IMR-90 (cell line): ENCODE measurements around the gene WASL. TPM values are rescaled to one million over a fixed set of nuclear protein-coding genes. Genes with fewer than 3 reads are reported as not detected.

Source experiments
- ATAC-seq: fragments of 200-7000 bp; cut with Tn5 transposase; 2 replicates; pipeline ENCODE4 v1.9.1; 2020; ENCODE audit warnings: low read depth, mild to moderate bottlenecking, moderate library complexity
- BruUV-seq: library from RNA; stranded (reverse); fragments of 400-500 nt; replicated peaks from 2 replicates; lab custom pipeline; 2021; lab: Mats Ljungman, UMichigan
- CTCF ChIA-PET: fragments of 300-600 bp; formaldehyde crosslinking; extraction: SDS; loops from one replicate; lab custom pipeline; 2021; ENCODE audit warnings: antibody characterized with exemption; lab: Yijun Ruan, JAX
- POLR2A ChIA-PET: fragments of 300-600 bp; sonication (Branson Sonifier 250); formaldehyde crosslinking; loops from one replicate; lab custom pipeline; 2022; ENCODE audit warnings: antibody characterized with exemption; ENCODE audit not compliant: unreplicated experiment; lab: Charles Lee
- DNase-seq: peaks from one replicate; pipeline ENCODE4 v3.0.0; 2013
- H2AFZ ChIP-seq: replicated peaks from 2 replicates; pipeline ENCODE3; 2013; ENCODE audit warnings: low read length, mild to moderate bottlenecking; ENCODE audit not compliant: poor library complexity
- H2AK5ac ChIP-seq: 2 replicates; pipeline ENCODE4 v1.6.1; 2013; ENCODE audit warnings: low read depth, low read length, inconsistent platforms
- H2AK9ac ChIP-seq: replicated peaks from 2 replicates; pipeline ENCODE3; 2013; ENCODE audit warnings: mild to moderate bottlenecking, low read depth, low read length, moderate library complexity; ENCODE audit not compliant: poor library complexity
- H2BK120ac ChIP-seq: 2 replicates; pipeline ENCODE4 v1.6.1; 2013; ENCODE audit warnings: low read depth, low read length, inconsistent platforms
- H2BK15ac ChIP-seq: 3 replicates; pipeline ENCODE4 v1.6.1; 2013; ENCODE audit warnings: low read depth, low read length, inconsistent platforms
- H2BK20ac ChIP-seq: 2 replicates; pipeline ENCODE4 v1.6.1; 2013; ENCODE audit warnings: low read depth, mild to moderate bottlenecking, inconsistent platforms, low read length, moderate library complexity
- H2BK5ac ChIP-seq: 2 replicates; pipeline ENCODE4 v1.6.1; 2013; ENCODE audit warnings: mild to moderate bottlenecking, low read depth, low read length, inconsistent platforms; ENCODE audit not compliant: poor library complexity, severe bottlenecking
- H3K14ac ChIP-seq: replicated peaks from 2 replicates; pipeline ENCODE4 v1.6.1; 2013; ENCODE audit warnings: low read depth, low read length, inconsistent platforms
- H3K18ac ChIP-seq: 2 replicates; pipeline ENCODE4 v1.6.1; 2013; ENCODE audit warnings: low read depth, low read length, control low read depth
- H3K23ac ChIP-seq: 2 replicates; pipeline ENCODE4 v1.6.1; 2013; ENCODE audit warnings: low read depth, low read length, inconsistent platforms
- H3K27ac ChIP-seq: 2 replicates; pipeline ENCODE4 v1.5.1; 2013; ENCODE audit warnings: mild to moderate bottlenecking, control low read depth, low read length; ENCODE audit not compliant: insufficient read depth
- H3K27me3 ChIP-seq: 2 replicates; pipeline ENCODE4 v1.6.1; 2013; ENCODE audit warnings: low read length; ENCODE audit not compliant: control insufficient read depth, insufficient read depth
- H3K36me3 ChIP-seq: 2 replicates; pipeline ENCODE4 v1.6.1; 2013; ENCODE audit warnings: low read length, mixed read lengths; ENCODE audit not compliant: control insufficient read depth, insufficient read depth
- H3K4ac ChIP-seq: 2 replicates; pipeline ENCODE4 v1.6.1; 2013; ENCODE audit warnings: low read depth, low read length, inconsistent platforms
- H3K4me1 ChIP-seq: 2 replicates; pipeline ENCODE4 v1.6.1; 2013; ENCODE audit warnings: low read length, mixed read lengths; ENCODE audit not compliant: control insufficient read depth, insufficient read depth
- H3K4me2 ChIP-seq: 2 replicates; pipeline ENCODE4 v1.6.1; 2013; ENCODE audit warnings: low read depth, mild to moderate bottlenecking, control low read depth, low read length, moderate library complexity
- H3K4me3 ChIP-seq: 2 replicates; pipeline ENCODE4 v1.5.1; 2013; ENCODE audit warnings: low read depth, mild to moderate bottlenecking, control low read depth, low read length, moderate library complexity; ENCODE audit not compliant: insufficient read depth
- H3K56ac ChIP-seq: 2 replicates; pipeline ENCODE4 v1.6.1; 2013; ENCODE audit warnings: low read length, inconsistent platforms; ENCODE audit not compliant: insufficient read depth; ENCODE audit errors: extremely low read depth
- H3K79me1 ChIP-seq, 2 experiments: 2 replicates each; pipeline ENCODE4 v1.6.1; 2013; ENCODE audit warnings: low read length in 2 of 2, inconsistent platforms in 1 of 2, low read depth in 1 of 2
- H3K9ac ChIP-seq: 2 replicates; pipeline ENCODE4 v1.6.1; 2013; ENCODE audit warnings: low read depth, low read length, control low read depth
- H3K9me1 ChIP-seq: 2 replicates; pipeline ENCODE4 v1.6.1; 2013; ENCODE audit warnings: low read length, inconsistent platforms; ENCODE audit not compliant: insufficient read depth
- H3K9me3 ChIP-seq: 2 replicates; pipeline ENCODE4 v1.6.1; 2013; ENCODE audit warnings: low read length; ENCODE audit not compliant: control insufficient read depth, insufficient read depth
- H4K20me1 ChIP-seq: 2 replicates; pipeline ENCODE4 v1.6.1; 2013; ENCODE audit warnings: low read length, inconsistent platforms; ENCODE audit not compliant: insufficient read depth
- H4K5ac ChIP-seq: 2 replicates; pipeline ENCODE4 v1.6.1; 2013; ENCODE audit warnings: mild to moderate bottlenecking, low read depth, low read length, control low read depth
- H4K8ac ChIP-seq, 2 experiments: 2 replicates each; pipeline ENCODE4 v1.6.1; 2013; ENCODE audit warnings: low read depth in 2 of 2, low read length in 2 of 2, control low read depth in 1 of 2, inconsistent platforms in 1 of 2
- H4K91ac ChIP-seq: 2 replicates; pipeline ENCODE4 v1.6.1; 2013; ENCODE audit warnings: low read depth, low read length, inconsistent platforms; ENCODE audit not compliant: insufficient read depth
- BHLHE40 ChIP-seq: fragments of 150-350 bp; IDR thresholded peaks from 2 replicates; pipeline ENCODE4 v1.6.1; 2016; ENCODE audit warnings: mild to moderate bottlenecking, low read depth, low read length
- CEBPB ChIP-seq: IDR thresholded peaks from 2 replicates; pipeline ENCODE4 v1.6.1; 2012; ENCODE audit warnings: low read depth, low read length, improper control_type of control experiment
- CHD1 ChIP-seq: IDR thresholded peaks from 2 replicates; pipeline ENCODE4 v1.6.1; 2012; ENCODE audit warnings: low read depth, low read length, improper control_type of control experiment
- FOS ChIP-seq: fragments of 150-350 bp; IDR thresholded peaks from 2 replicates; pipeline ENCODE4 v1.6.1; 2016; ENCODE audit warnings: low read depth, low read length
- MAFK ChIP-seq: IDR thresholded peaks from 2 replicates; pipeline ENCODE4 v1.6.1; 2012; ENCODE audit warnings: low read depth, low read length, improper control_type of control experiment
- MAZ ChIP-seq: IDR thresholded peaks from 2 replicates; pipeline ENCODE4 v1.6.1; 2012; ENCODE audit warnings: low read depth, mild to moderate bottlenecking, low read length, improper control_type of control experiment, moderate library complexity, borderline replicate concordance
- MXI1 ChIP-seq: IDR thresholded peaks from 2 replicates; pipeline ENCODE4 v1.6.1; 2012; ENCODE audit warnings: low read depth, mild to moderate bottlenecking, low read length, moderate library complexity, borderline replicate concordance
- POLR2A ChIP-seq: IDR thresholded peaks from 2 replicates; pipeline ENCODE4 v1.6.1; 2012; ENCODE audit warnings: mild to moderate bottlenecking, low read depth, low read length
- RCOR1 ChIP-seq: IDR thresholded peaks from 2 replicates; pipeline ENCODE4 v1.6.1; 2012; ENCODE audit warnings: mild to moderate bottlenecking, low read length, improper control_type of control experiment; ENCODE audit not compliant: insufficient replicate concordance
- RFX5 ChIP-seq: IDR thresholded peaks from 2 replicates; pipeline ENCODE4 v1.8.0; 2012; ENCODE audit warnings: low read depth, mild to moderate bottlenecking, low read length, moderate library complexity
- WGBS, 2 experiments: methylation state at CpG; one replicate each; pipeline versions ENCODE4 v1.1.5 to v1.1.7; 2013; ENCODE audit warnings: missing lambda C conversion rate in 2 of 2; ENCODE audit not compliant: insufficient read length in 1 of 2; ENCODE audit errors: extremely low coverage in 2 of 2; 5-methylcytosine and 5-hydroxymethylcytosine counted together
- dilution Hi-C: fragments of 300-500 bp; cut with HindIII; formaldehyde crosslinking; loops from one replicate; pipeline ENCODE4 v1.14.3; 2018; ENCODE audit warnings: low sequenced_read_pairs; ENCODE audit not compliant: unreplicated experiment
- in situ Hi-C: fragments of 300-500 bp; cut with MboI; formaldehyde crosslinking; loops from 3 replicates; pipeline ENCODE4 v1.14.3; 2019; ENCODE audit warnings: low sequenced_read_pairs, inconsistent platforms, mixed read lengths
- intact Hi-C: fragments of 100-400 bp; cut with micrococcal nuclease; formaldehyde crosslinking; loops from 2 replicates; pipeline ENCODE4 v1.10.0; 2022
- polyA plus RNA-seq, 3 experiments: library from polyadenylated mRNA; depleted of rRNA; stranded (reverse); fragments of >200 nt; gene quantifications; 2 replicates each; pipeline ENCODE4 v1.2.3, GENCODE V29; 2012; ENCODE audit warnings: low replicate concordance in 1 of 3
- total RNA-seq: library from RNA; depleted of rRNA; stranded (reverse); fragments of >200 nt; gene quantifications from 2 replicates; pipeline ENCODE4 v1.2.3, GENCODE V29; 2012
- TF ChIP-seq, protein P1 (sequence below): fragments of 150-350 bp; IDR thresholded peaks from 2 replicates; pipeline ENCODE4 v1.6.1; 2017; ENCODE audit warnings: mild to moderate bottlenecking, antibody characterized with exemption, low read length, low read depth
- TF ChIP-seq, protein P2 (sequence below): conservative IDR thresholded peaks from 2 replicates; pipeline ENCODE4 v1.5.1; 2012; ENCODE audit warnings: mild to moderate bottlenecking, low read depth, low read length, improper control_type of control experiment

WASL gene
- total and polyA plus RNA-seq, 2 of the 4 experiments (the other 2 are of a cell fraction): 2.3 to 7.9 TPM

DNA sequence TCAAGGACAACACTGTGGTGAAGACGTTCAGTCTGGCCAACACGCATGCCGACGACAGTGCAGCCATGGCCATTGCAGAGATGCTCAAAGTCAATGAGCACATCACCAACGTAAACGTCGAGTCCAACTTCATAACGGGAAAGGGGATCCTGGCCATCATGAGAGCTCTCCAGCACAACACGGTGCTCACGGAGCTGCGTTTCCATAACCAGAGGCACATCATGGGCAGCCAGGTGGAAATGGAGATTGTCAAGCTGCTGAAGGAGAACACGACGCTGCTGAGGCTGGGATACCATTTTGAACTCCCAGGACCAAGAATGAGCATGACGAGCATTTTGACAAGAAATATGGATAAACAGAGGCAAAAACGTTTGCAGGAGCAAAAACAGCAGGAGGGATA lies 86.5 kb downstream of the WASL start:
- no peak overlapping the region for H4K8ac ChIP-seq
- H3K4me3 ChIP-seq: no peak overlapping the region
- H3K27me3 ChIP-seq: peaks cover 4% of the 10 kb centered on the region
- TF ChIP-seq RCOR1: no peak
- TF ChIP-seq CEBPB: no peak
- TF ChIP-seq BHLHE40: no peak
- TF ChIP-seq, protein P1, sequence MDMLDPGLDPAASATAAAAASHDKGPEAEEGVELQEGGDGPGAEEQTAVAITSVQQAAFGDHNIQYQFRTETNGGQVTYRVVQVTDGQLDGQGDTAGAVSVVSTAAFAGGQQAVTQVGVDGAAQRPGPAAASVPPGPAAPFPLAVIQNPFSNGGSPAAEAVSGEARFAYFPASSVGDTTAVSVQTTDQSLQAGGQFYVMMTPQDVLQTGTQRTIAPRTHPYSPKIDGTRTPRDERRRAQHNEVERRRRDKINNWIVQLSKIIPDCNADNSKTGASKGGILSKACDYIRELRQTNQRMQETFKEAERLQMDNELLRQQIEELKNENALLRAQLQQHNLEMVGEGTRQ: no peak
- no peak for TF ChIP-seq MAFK
- TF ChIP-seq, protein P2, sequence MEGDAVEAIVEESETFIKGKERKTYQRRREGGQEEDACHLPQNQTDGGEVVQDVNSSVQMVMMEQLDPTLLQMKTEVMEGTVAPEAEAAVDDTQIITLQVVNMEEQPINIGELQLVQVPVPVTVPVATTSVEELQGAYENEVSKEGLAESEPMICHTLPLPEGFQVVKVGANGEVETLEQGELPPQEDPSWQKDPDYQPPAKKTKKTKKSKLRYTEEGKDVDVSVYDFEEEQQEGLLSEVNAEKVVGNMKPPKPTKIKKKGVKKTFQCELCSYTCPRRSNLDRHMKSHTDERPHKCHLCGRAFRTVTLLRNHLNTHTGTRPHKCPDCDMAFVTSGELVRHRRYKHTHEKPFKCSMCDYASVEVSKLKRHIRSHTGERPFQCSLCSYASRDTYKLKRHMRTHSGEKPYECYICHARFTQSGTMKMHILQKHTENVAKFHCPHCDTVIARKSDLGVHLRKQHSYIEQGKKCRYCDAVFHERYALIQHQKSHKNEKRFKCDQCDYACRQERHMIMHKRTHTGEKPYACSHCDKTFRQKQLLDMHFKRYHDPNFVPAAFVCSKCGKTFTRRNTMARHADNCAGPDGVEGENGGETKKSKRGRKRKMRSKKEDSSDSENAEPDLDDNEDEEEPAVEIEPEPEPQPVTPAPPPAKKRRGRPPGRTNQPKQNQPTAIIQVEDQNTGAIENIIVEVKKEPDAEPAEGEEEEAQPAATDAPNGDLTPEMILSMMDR: no peak
- no peak for TF ChIP-seq CHD1
- TF ChIP-seq RFX5: no peak
- no peak for TF ChIP-seq FOS
- TF ChIP-seq POLR2A: no peak
- no peak for TF ChIP-seq MAZ
- TF ChIP-seq MXI1: no peak
- 86% methylated on average over 12 of the region's 15 CpGs; no CpG with 5 or more reads in 1 of the 2 experiments for WGBS, 2 experiments
- H3K23ac ChIP-seq: no peak overlapping the region
- H4K5ac ChIP-seq: no peak overlapping the region
- no peaks in the 10 kb centered on the region for H3K9me3 ChIP-seq
- H3K4me1 ChIP-seq: no peaks in the 10 kb centered on the region
- H2BK15ac ChIP-seq: no peak overlapping the region
- H4K20me1 ChIP-seq: no peaks in the 10 kb centered on the region
- CTCF ChIA-PET: interaction anchor here (0.5 kb wide), 1 partner anchor 228 kb away, joined by 3 read pairs; no protein-coding TSS in a partner anchor
- H3K4ac ChIP-seq: no peak overlapping the region
- ATAC-seq (no peak), DNase-seq (no peak)
- no peak overlapping the region for H4K91ac ChIP-seq
- H2AFZ ChIP-seq: no peak overlapping the region
- in situ Hi-C loops: no loop called here
- no peaks in the 10 kb centered on the region for H3K36me3 ChIP-seq
- H2BK20ac ChIP-seq: no peak overlapping the region
- POLR2A ChIA-PET: no interaction called here
- H3K18ac ChIP-seq: no peak overlapping the region
- no peak overlapping the region for H3K9ac ChIP-seq
- no peak overlapping the region for H3K14ac ChIP-seq
- no peak overlapping the region for H3K4me2 ChIP-seq
- no TSS peak for BruUV-seq
- no peak overlapping the region for H2AK5ac ChIP-seq
- H2BK120ac ChIP-seq: no peak overlapping the region
- no peak overlapping the region for H3K56ac ChIP-seq
- dilution Hi-C loops: no loop called here
- H3K79me1 ChIP-seq: no peaks in the 10 kb centered on the region
- H2AK9ac ChIP-seq: no peak overlapping the region
- no peaks in the 10 kb centered on the region for H3K9me1 ChIP-seq
- intact Hi-C loops: no loop called here
- H3K27ac ChIP-seq: no peak overlapping the region
- no peak overlapping the region for H2BK5ac ChIP-seq
